HEK293T (cell line): ENCODE measurements around the gene LRRC1.

Source experiments
- CTCF ChIA-PET: fragments of 350-600 bp; formaldehyde crosslinking; extraction: SDS; loops from one replicate; lab custom pipeline; 2021; ENCODE audit warnings: antibody characterized with exemption, inconsistent platforms; lab: Yijun Ruan, JAX
- POLR2A ChIA-PET: fragments of 350-600 bp; formaldehyde crosslinking; extraction: SDS; loops from one replicate; lab custom pipeline; 2020; ENCODE audit warnings: antibody characterized with exemption, inconsistent platforms; lab: Yijun Ruan, JAX
- DNase-seq: peaks from one replicate; pipeline ENCODE4 v3.0.0; 2012; ENCODE audit warnings: mixed read lengths; ENCODE audit errors: extremely low spot score
- ARNT ChIP-seq: fragments of 450-650 bp; IDR thresholded peaks from 2 replicates; pipeline ENCODE4 v1.6.1; 2017; ENCODE audit warnings: mild to moderate bottlenecking
- BHLHE40 ChIP-seq: fragments of 450-650 bp; IDR thresholded peaks from 2 replicates; pipeline ENCODE4 v1.6.1; 2016; ENCODE audit warnings: mild to moderate bottlenecking, moderate library complexity, borderline replicate concordance
- CTBP1 ChIP-seq: fragments of 450-650 bp; IDR thresholded peaks from 2 replicates; pipeline ENCODE4 v1.6.1; 2016; ENCODE audit warnings: borderline replicate concordance
- ELF4 ChIP-seq: fragments of 450-650 bp; IDR thresholded peaks from 2 replicates; pipeline ENCODE4 v1.6.1; 2017; ENCODE audit warnings: antibody characterized with exemption
- FOXA1 ChIP-seq: fragments of 450-650 bp; IDR thresholded peaks from 2 replicates; pipeline ENCODE4 v1.6.1; 2016; ENCODE audit warnings: mild to moderate bottlenecking
- FOXK2 ChIP-seq: fragments of 450-650 bp; IDR thresholded peaks from 2 replicates; pipeline ENCODE4 v1.6.1; 2016; ENCODE audit warnings: mild to moderate bottlenecking
- FOXM1 ChIP-seq: fragments of 450-650 bp; IDR thresholded peaks from 2 replicates; pipeline ENCODE4 v1.6.1; 2017; ENCODE audit warnings: mild to moderate bottlenecking, borderline replicate concordance
- HDGF ChIP-seq: fragments of 450-650 bp; IDR thresholded peaks from 2 replicates; pipeline ENCODE4 v1.6.1; 2017; ENCODE audit warnings: antibody characterized with exemption, borderline replicate concordance
- L3MBTL2 ChIP-seq: fragments of 450-650 bp; conservative IDR thresholded peaks from 2 replicates; pipeline ENCODE4 v1.6.1; 2016; ENCODE audit warnings: mild to moderate bottlenecking
- LEF1 ChIP-seq: fragments of 450-650 bp; IDR thresholded peaks from 2 replicates; pipeline ENCODE4 v1.6.1; 2017; ENCODE audit warnings: mild to moderate bottlenecking, borderline replicate concordance
- NFRKB ChIP-seq: fragments of 450-650 bp; IDR thresholded peaks from 2 replicates; pipeline ENCODE4 v1.6.1; 2016; ENCODE audit warnings: mild to moderate bottlenecking, moderate library complexity
- PKNOX1 ChIP-seq: fragments of 450-650 bp; IDR thresholded peaks from 2 replicates; pipeline ENCODE4 v1.6.1; 2016
- SP1 ChIP-seq: fragments of 450-650 bp; IDR thresholded peaks from 2 replicates; pipeline ENCODE4 v1.6.1; 2017
- SUZ12 ChIP-seq: fragments of 450-650 bp; IDR thresholded peaks from 2 replicates; pipeline ENCODE4 v1.6.1; 2016; ENCODE audit warnings: mild to moderate bottlenecking
- TARDBP ChIP-seq: fragments of 450-650 bp; IDR thresholded peaks from 2 replicates; pipeline ENCODE4 v1.6.1; 2016
- ZNF384 ChIP-seq: fragments of 450-650 bp; IDR thresholded peaks from 2 replicates; pipeline ENCODE4 v1.6.1; 2016

Gene LRRC1

GRCh38 chr6:53752856-53753255 is 41.9 kb upstream of the LRRC1 start:
- no peak for TF ChIP-seq HDGF
- no peak for TF ChIP-seq ELF4
- no peak for TF ChIP-seq PKNOX1
- no peak for TF ChIP-seq LEF1
- no peak for TF ChIP-seq ZNF384
- TF ChIP-seq ARNT, result no peak
- no peak for TF ChIP-seq FOXA1
- no peak for TF ChIP-seq TARDBP
- POLR2A ChIA-PET, result interaction anchor here (1.2 kb wide), 1 partner anchor 42 kb away, joined by 4 read pairs; the partner anchor contains the start of gene LRRC1
- CTCF ChIA-PET, result no interaction called here
- no peak for DNase-seq

- ChIA-PET POLR2A (no interaction called here), CTCF (no interaction called here)
- no peak for TF ChIP-seq LEF1
- no peak for TF ChIP-seq SUZ12
- no peak for TF ChIP-seq ZNF384
- TF ChIP-seq FOXA1, result no peak
- no peak for TF ChIP-seq HDGF
- DNase-seq, result no peak
Observed at GRCh38 chr6:53754330-53754729, 40.5 kb upstream of the LRRC1 start.

GRCh38 chr6:53756396-53756795 is 38.4 kb upstream of the LRRC1 start:
- TF ChIP-seq ARNT (no peak), PKNOX1 (no peak), HDGF (no peak), LEF1 (no peak), TARDBP (no peak), SP1 (no peak), ELF4 (no peak), CTBP1 (no peak), SUZ12 (no peak), NFRKB (no peak), L3MBTL2 (no peak), BHLHE40 (no peak)
- ChIA-PET POLR2A (no interaction called here), CTCF (interaction anchor here (0.6 kb wide), 1 partner anchor 408 kb away, joined by 3 read pairs; no protein-coding TSS in a partner anchor)
- DNase-seq, result no peak

GRCh38 chr6:53758496-53758895 is 36.3 kb upstream of the LRRC1 start:
- CTCF ChIA-PET, result no interaction called here
- TF ChIP-seq NFRKB (no peak), ARNT (no peak), FOXK2 (no peak), HDGF (no peak), ELF4 (no peak), CTBP1 (no peak), TARDBP (no peak), ZNF384 (no peak), SUZ12 (no peak), LEF1 (no peak), BHLHE40 (no peak), L3MBTL2 (no peak), FOXM1 (no peak), SP1 (no peak), PKNOX1 (no peak)
- POLR2A ChIA-PET, result no interaction called here
- no peak for DNase-seq

- POLR2A ChIA-PET, result no interaction called here
- CTCF ChIA-PET, result no interaction called here
- no peak for TF ChIP-seq FOXM1
- TF ChIP-seq TARDBP, result no peak
- no peak for TF ChIP-seq PKNOX1
- TF ChIP-seq NFRKB, result no peak
- TF ChIP-seq ARNT, result no peak
- no peak for TF ChIP-seq CTBP1
- no peak for TF ChIP-seq FOXK2
- TF ChIP-seq BHLHE40, result no peak
- TF ChIP-seq HDGF, result no peak
- no peak for TF ChIP-seq ELF4
- DNase-seq, result no peak
Observed at GRCh38 chr6:53761036-53761435, 33.8 kb upstream of the LRRC1 start.

- POLR2A ChIA-PET, result no interaction called here
- CTCF ChIA-PET, result no interaction called here
- no peak for DNase-seq
- TF ChIP-seq FOXA1 (no peak), SP1 (no peak), NFRKB (no peak), PKNOX1 (no peak), TARDBP (no peak)
Observed at GRCh38 chr6:53765270-53765669, 29.5 kb upstream of the LRRC1 start.
